Fibroblast of villous mesenchyme (primary cell): ENCODE measurements around the gene ATP11A. TPM values are rescaled to one million over a fixed set of nuclear protein-coding genes. Genes with fewer than 3 reads are reported as not detected.

Experiments
- DNase-seq: peaks from one replicate; pipeline ENCODE4 v3.0.0-alpha.2; 2010; ENCODE audit warnings: low read depth
- H3K4me3 ChIP-seq: 2 replicates; pipeline ENCODE4 v1.5.1; 2011; ENCODE audit warnings: low read depth, mild to moderate bottlenecking, low read length
- total RNA-seq: library from RNA; depleted of rRNA; stranded (reverse); fragments of >200 nt; gene quantifications from 2 replicates; pipeline ENCODE4 v1.2.3, GENCODE V29; 2012
- TF ChIP-seq, protein P1 (sequence below): IDR thresholded peaks from 2 replicates; pipeline ENCODE4 v1.5.1; 2012; ENCODE audit warnings: low read depth, mild to moderate bottlenecking, low read length; ENCODE audit not compliant: insufficient read depth

Gene ATP11A
- total RNA-seq, 1 donor: 6.9 TPM

DNA sequence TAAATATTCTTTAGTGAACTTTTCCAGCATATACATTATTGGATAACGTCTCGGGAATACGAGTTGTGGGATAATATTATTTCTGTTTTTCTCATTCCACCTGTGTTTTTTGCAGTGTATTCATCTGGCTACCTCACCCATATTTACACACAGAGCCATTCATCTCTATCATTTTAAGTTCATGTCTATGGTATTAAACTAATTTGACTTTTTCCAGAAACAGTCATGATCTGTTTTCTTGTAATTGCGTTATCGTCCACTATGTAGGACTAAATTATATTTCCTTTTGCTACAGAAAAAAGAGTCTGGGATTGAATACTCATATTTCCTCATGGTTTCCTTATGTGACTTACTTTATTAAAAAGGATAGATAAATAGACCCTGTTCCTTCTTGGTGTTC, 2.7 kb downstream of the ATP11A start:
- TF ChIP-seq, protein P1, sequence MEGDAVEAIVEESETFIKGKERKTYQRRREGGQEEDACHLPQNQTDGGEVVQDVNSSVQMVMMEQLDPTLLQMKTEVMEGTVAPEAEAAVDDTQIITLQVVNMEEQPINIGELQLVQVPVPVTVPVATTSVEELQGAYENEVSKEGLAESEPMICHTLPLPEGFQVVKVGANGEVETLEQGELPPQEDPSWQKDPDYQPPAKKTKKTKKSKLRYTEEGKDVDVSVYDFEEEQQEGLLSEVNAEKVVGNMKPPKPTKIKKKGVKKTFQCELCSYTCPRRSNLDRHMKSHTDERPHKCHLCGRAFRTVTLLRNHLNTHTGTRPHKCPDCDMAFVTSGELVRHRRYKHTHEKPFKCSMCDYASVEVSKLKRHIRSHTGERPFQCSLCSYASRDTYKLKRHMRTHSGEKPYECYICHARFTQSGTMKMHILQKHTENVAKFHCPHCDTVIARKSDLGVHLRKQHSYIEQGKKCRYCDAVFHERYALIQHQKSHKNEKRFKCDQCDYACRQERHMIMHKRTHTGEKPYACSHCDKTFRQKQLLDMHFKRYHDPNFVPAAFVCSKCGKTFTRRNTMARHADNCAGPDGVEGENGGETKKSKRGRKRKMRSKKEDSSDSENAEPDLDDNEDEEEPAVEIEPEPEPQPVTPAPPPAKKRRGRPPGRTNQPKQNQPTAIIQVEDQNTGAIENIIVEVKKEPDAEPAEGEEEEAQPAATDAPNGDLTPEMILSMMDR: no peak
- H3K4me3 ChIP-seq: no peak overlapping the region
- no peak for DNase-seq

DNA sequence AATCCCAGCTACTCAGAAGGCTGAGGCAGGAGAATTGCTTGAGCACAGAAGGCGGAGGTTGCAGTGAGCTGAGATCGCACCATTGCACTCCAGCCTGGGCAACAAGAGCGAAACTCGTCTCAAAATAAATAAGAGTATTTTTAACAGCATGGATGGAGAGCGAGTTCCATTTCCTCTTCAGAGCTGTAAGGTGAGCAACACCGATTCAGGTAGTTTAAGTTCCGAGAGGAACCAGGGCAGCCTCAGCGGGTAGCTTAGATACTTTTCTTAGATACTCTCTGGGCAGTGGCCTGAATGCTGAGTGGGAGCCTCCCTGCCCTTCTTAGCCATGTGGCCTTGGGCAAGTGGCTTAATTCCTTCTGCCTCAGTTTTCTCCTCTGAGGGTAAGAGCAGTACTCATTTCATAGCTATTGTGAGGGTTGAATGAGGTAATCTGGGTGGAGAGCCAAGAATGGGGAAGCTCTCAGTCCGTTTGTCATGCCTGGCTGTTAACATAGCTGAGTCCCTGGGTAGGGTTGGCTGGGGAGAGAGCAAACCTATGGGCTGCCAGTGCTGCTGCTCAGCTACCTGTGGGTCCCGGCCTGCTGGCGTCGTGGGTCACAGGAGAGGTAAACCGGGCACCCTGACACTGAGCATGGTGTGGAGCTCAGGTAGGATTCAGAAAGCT, 4.1 kb downstream of the ATP11A start:
- H3K4me3 ChIP-seq: no peak overlapping the region
- peak; percentile 47 for DNase-seq
- TF ChIP-seq, protein P1: no peak

DNA sequence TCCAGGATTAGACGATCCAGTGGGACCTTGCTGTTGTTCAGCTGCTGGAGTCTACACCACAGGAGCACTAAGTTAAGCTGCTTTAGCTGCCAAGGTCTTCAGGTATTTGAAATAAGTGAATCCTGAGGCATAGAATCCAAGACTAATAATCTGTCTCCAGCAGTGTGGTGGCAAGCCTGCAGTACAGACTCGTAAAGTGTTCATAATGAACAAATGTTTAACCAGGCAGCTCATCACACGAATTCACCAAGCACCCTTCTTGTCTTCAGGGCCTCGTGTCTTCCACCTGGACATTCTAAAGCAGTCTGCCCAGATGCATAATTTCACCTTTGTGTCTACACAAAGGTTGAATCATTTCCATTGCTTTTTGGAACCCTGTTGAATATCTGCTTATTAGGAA, 5.3 kb downstream of the ATP11A start:
- no peak for DNase-seq
- TF ChIP-seq, protein P1: no peak

DNA sequence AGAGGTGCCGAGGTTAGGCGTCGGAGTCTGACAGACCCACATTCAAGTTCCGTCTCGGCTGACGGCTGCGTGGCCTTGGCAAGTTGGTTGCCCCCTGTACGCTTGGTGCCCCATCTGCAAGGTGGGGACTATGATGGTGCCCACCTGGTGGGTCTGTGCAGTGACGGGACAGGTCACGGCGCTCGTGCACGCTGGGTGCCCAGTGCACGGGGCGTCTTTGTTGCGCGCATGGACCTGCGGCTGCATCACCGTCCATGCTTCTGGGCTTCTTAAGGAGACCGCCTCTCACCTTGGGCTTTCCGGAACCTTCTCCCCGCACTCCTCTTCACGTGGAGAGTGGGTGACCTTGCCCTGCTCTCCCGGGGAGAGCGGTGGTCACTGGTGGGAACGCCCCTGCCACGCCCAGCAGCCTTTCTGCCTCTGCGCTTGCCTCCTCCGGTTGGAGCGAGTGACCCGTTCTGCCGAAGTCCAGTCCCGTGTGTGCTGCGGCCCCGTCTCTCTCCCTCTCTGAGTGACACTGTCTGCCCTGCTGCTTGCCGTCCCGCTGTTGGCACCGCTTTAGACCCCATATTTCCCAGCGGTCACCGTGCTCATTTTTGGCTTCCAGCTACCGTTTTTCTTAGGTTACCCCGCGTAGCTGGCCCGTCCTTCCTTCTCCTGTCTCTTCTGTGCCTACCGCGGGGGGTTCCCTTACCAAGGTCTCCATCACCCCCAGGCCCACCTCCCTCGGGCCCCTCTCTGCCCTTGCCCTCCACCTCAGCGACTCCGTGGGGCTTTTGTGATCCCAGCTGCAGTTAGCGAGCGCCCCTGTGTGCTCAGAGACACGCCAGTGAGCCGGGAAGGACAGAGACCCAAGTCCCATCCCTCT, 6.4 kb downstream of the ATP11A start:
- H3K4me3 ChIP-seq: no peak overlapping the region
- DNase-seq: no peak
- TF ChIP-seq, protein P1: no peak

More for the DNA sequence above, 5.3 kb downstream of the ATP11A start:
- no peak overlapping the region for H3K4me3 ChIP-seq

DNA sequence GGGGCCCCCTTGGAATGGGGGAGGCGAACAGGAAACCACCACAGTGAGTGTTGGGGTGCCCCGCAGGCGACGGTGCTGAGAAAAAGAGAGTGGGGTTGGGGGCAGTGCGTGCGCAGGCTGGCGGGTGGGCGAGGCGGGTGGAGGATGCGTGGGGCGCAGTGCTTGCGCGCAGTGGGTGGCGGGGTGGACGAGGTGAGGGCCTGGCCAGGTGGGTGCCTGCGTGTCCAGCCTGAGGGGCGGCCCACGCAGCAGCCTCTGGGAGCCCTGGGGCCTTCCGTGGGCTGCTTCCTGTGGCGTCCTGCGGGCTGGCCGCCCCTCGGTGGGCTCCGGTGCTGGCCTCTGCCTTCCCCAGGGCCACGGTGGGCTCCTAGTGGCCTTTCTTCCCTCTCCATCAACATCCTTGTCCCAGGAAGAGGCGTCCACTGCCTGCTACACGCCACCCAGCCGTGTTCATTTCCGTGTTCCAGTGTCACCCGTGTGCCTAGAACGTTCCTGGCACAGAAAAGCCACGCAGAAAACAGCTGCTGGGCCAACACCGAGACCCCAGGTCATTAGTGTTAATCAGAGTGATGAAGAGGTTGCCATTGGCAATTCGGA, 7.1 kb downstream of the ATP11A start:
- TF ChIP-seq, protein P1: no peak
- no peak overlapping the region for H3K4me3 ChIP-seq
- no peak for DNase-seq

DNA sequence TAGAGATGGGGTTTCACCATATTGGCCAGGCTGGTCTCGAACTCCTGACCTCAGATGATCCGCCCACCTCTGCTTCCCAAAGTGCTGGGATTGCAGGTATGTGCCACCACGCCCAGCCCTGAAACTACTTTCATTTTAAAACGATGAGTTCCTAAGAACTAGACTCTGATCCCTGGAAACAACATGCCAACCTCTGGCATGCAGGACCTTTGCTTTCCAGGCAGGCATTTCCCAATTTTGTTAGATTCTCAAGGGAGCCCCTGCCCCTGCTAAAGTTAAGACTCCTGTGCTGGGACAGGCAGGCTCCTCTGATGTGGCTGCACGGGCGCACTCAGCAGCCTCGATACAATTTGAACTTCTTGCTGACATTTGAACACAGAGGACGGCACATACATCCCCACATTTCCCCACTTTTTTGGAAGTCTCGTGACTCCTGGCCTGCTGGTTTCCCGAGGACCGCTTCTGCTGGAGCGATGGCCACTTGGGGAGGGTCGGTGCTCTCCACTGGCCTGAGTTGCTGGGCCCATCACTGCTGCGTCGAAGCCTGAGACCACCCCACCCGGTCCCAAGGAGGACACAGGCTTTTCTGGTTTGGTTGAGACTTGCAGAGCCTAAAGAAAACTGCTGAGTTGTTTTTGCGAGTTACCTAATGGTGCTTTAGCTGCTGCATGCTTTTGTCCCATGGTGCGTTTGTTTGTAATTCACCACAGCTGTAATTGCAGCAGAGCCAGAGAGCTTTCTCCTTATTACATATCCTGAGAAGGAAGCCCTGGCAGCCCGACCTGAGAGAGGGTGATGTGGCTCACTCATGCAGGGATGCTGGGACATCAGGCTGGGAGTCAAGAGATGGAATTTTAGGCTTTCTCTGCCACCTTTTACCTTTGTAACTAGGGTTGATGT, 8.2 kb downstream of the ATP11A start:
- no peak overlapping the region for H3K4me3 ChIP-seq
- TF ChIP-seq, protein P1: no peak
- DNase-seq: peak; percentile 47
